Measurements from ENCODE around the gene SPIRE2.

SPIRE2 gene

DNA sequence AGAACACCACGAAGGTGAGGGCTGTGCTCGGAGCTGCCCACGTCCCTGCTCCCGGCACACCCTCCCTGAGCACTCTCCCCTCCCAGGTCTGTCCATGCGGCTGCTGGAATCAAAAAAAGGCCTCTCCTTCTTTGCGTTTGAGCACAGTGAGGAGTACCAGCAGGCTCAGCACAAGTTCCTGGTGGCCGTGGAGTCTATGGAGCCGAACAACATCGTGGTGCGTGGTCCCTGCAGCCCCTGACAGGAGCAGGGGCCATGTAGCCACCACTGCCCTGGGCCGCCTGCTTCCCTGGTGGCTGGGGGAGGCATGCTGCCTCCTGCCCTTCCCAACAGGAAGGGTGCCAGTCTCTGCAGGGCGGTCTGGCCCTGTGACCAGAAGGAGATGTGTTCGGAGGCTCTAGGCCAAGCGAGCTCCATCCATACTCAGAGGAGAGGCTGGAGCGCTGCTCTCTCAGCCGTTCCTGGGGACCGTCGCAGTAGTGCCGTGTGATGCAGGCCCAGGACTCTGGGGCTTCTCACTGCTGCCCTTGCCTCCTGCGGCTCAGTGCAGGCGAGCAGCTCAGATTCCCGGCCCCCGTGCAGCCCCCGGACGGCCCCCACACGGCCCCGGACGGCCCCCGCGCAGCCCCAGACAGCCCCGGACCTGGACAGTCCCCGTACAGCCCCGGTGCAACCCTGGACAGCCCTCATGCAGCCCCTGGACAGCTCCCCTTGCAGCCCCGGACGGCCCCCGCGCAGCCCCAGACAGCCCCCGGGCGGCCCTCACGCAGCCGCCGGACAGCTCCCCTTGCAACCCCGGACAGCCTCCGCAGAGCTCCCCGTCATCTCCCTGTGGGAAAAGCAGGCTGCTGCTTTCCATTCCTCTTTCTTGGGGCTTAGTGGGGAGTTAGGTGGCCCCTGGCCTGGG is 65.6 kb downstream of the SPIRE2 start:
- no peak for DNase-seq (ENCODE audit: low read depth)
- TF ChIP-seq, protein P1, sequence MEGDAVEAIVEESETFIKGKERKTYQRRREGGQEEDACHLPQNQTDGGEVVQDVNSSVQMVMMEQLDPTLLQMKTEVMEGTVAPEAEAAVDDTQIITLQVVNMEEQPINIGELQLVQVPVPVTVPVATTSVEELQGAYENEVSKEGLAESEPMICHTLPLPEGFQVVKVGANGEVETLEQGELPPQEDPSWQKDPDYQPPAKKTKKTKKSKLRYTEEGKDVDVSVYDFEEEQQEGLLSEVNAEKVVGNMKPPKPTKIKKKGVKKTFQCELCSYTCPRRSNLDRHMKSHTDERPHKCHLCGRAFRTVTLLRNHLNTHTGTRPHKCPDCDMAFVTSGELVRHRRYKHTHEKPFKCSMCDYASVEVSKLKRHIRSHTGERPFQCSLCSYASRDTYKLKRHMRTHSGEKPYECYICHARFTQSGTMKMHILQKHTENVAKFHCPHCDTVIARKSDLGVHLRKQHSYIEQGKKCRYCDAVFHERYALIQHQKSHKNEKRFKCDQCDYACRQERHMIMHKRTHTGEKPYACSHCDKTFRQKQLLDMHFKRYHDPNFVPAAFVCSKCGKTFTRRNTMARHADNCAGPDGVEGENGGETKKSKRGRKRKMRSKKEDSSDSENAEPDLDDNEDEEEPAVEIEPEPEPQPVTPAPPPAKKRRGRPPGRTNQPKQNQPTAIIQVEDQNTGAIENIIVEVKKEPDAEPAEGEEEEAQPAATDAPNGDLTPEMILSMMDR (conservative IDR thresholded peaks at IDR 0.05; ENCODE audit: low read length), result no peak
- H3K4me3 ChIP-seq (ENCODE audit: low read length), result no peak overlapping the region

DNA sequence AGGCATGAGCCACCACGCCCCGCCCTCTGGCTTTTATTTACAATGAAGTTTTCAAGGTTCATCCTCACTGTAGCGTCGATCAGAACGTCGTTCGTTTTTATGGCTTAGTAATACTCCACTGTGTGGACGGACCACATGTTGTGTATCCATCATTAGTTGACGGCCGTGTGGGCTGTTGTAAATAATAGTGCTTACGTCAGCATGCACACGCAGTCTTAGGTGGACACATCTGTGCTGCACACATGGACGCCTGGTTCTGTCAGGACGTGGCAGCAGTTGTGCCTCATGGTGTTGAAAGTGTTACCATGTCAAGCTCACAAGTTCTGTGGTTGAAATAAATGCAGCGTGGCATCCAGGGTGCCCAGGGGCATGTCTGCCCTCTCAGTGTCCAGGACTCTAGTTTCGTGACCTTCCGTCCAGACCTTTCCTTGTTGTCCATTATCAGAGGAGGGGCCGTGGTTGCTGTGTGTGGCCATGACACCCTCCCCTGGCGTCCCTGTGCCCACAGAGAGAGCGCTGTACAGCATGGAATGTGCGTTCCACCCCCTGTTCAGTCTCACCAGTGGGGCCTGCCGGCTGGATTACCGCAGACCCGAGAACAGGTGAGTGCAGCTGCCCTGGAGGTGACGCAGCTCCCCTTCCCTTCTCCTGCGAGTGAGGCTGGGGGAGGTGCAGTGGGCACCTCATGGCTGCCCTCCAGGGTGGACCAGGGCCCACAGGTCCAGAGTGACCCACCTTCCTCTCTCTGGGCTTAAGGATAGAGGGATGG is 67.4 kb downstream of the SPIRE2 start:
- H3K4me3 ChIP-seq (ENCODE audit: low read length), result no peak overlapping the region
- no peak for DNase-seq (ENCODE audit: low read depth)
- TF ChIP-seq, protein P1 (conservative IDR thresholded peaks at IDR 0.05; ENCODE audit: low read length), result no peak

DNA sequence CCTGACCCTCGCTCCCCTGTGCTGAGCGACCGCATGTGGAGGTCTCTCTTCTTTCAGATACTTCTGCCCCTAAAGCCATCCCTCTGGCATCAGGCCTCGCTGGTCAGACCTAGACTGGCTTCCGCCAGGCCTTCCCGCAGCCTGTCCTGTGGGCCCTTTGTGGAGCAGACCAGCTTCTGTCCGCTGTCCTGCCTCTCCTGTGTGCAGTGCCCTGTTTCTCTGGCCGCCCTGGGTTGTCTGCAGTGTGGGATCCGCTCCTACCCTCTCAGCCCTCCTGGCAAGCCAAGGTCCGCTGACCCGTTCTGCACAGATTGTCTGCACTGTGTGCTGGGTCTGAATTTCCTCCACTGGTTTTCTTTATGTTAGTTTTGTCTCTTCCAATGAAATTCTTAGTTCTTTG is 68.9 kb downstream of the SPIRE2 start:
- DNase-seq (ENCODE audit: low read depth), result no peak
- TF ChIP-seq, protein P1 (conservative IDR thresholded peaks at IDR 0.05; ENCODE audit: low read length), result no peak
- H3K4me3 ChIP-seq (ENCODE audit: low read length), result no peak overlapping the region

DNA sequence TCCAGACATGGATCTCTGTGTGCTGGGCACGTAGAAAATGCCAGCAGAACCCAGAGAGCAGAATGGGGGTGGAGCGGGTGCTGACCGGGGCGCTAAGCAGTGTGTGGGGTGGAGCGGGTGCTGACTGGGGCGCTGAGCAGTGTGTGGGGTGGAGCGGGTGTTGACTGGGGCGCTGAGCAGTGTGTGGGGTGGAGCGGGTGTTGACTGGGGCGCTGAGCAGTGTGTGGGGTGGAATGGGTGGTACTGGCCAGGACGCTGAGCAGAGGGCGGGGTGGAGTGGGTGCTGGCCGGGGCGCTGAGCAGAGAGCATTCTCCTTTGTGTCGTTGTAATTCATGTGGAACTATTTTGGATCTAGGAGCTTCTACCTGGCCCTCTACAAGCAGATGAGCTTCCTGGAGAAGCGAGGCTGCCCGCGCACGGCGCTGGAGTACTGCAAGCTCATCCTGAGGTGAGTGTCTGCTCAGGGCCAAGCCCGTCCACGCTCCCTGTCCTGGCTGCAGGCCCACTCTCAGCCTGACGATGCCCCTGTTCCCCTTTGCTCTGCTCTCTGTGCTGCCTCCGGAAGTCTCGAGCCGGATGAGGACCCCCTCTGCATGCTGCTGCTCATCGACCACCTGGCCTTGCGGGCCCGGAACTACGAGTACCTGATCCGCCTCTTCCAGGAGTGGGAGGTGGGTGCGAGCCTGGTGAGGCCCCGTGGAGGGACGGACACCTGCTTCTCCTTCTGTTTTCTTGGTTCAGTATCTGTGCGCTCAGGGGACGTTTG is 70.1 kb downstream of the SPIRE2 start:
- DNase-seq (ENCODE audit: low read depth), result no peak
- TF ChIP-seq, protein P1 (conservative IDR thresholded peaks at IDR 0.05; ENCODE audit: low read length), result no peak
- no peak overlapping the region for H3K4me3 ChIP-seq (ENCODE audit: low read length)

DNA sequence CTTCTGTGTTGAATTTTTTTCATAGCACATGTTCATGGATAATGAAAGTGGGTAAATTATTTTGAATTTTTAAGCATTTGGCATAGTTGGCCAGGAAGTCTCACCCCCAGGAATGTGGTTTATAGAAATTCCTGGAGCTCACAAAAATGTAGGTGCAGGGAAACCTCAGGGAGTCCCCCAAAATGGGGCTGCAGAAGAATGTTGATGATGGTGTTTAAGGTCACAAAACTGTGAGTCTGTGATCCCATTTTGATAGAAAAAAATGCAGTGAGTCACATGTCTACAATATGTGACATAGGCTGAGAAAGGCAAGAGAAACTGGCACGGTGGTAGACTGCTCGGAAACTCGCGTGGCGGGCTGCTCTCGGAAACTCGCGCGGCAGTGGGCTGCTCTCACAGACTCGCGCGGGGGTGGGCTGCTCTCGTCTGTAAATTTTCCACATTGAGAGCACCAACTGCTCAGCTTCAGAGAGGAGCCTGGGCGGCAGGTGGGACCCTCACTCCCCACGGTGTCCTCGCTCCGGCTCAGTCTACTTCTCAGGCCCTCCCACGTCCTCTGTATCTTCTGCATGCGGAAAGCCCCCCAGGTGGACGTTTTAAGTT is 71.7 kb downstream of the SPIRE2 start:
- no peak overlapping the region for H3K4me3 ChIP-seq (ENCODE audit: low read length)
- TF ChIP-seq, protein P1 (conservative IDR thresholded peaks at IDR 0.05; ENCODE audit: low read length), result no peak
- no peak for DNase-seq (ENCODE audit: low read depth)

DNA sequence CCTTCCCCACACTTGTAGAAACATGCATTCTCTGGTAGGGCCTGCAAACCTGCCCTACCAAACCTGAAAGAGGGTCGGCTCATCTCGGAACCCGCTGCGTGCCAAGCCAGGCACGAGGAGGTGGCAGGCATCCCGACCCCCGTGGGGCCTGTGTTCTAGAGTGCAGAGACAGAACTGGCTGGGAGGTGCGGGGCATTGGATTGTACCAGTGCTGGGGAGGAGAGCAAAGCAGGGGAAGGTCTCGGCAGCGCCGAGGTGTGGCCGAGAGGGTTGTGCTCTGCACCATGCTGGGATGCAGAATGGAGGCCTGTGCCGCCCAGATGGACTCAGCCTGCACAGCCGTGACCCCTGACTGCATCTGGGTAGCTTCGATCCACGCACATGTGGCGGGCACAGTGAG is 72.6 kb downstream of the SPIRE2 start:
- H3K4me3 ChIP-seq (ENCODE audit: low read length), result no peak overlapping the region
- TF ChIP-seq, protein P1 (conservative IDR thresholded peaks at IDR 0.05; ENCODE audit: low read length), result no peak

More for the DNA sequence above, 72.6 kb downstream of the SPIRE2 start:
- no peak for DNase-seq (ENCODE audit: low read depth)

All from AG10803 (cell line).